A673 (cell line): Measurements from ENCODE around the gene TBR1. TPM values are rescaled to one million over a fixed set of nuclear protein-coding genes. Genes with fewer than 3 reads are reported as not detected.
A peak's percentile ranks its signal among the peaks of the same experiment; 100 is the strongest.

ENCODE experiments used
- BruUV-seq: library from RNA; stranded (reverse); fragments of 400-500 nt; replicated peaks from 2 replicates; lab custom pipeline; 2021; lab: Mats Ljungman, UMichigan
- CTCF ChIA-PET: fragments of 300-600 bp; sonication (Branson Sonifier 250); formaldehyde crosslinking; loops from one replicate; lab custom pipeline; 2022; ENCODE audit warnings: antibody characterized with exemption; lab: Charles Lee
- POLR2A ChIA-PET: fragments of 300-600 bp; sonication (Branson Sonifier 250); formaldehyde crosslinking; loops from one replicate; lab custom pipeline; 2022; ENCODE audit warnings: antibody characterized with exemption; ENCODE audit not compliant: low non-redundant PET; lab: Charles Lee
- DNase-seq: peaks from one replicate; pipeline ENCODE4 v3.0.0-alpha.2; 2015; ENCODE audit warnings: low spot score
- H3K27ac ChIP-seq: fragments of 200-600 bp; sonication (generic); 2 replicates; pipeline ENCODE4 v1.5.1; 2016; ENCODE audit warnings: mixed run types, low read depth, mild to moderate bottlenecking, mixed read lengths, antibody characterized with exemption, low read length; ENCODE audit not compliant: poor library complexity, severe bottlenecking
- H3K27me3 ChIP-seq: fragments of 200-600 bp; sonication (generic); replicated peaks from 2 replicates; pipeline ENCODE4 v1.6.1; 2017; ENCODE audit warnings: mixed run types, low read depth, mild to moderate bottlenecking, mixed read lengths, antibody characterized with exemption, low read length; ENCODE audit not compliant: insufficient read depth, poor library complexity
- H3K36me3 ChIP-seq: fragments of 200-600 bp; sonication (generic); 2 replicates; pipeline ENCODE4 v1.6.1; 2016; ENCODE audit warnings: mixed run types, mild to moderate bottlenecking, mixed read lengths, antibody characterized with exemption, low read length; ENCODE audit not compliant: insufficient read depth, poor library complexity, severe bottlenecking
- H3K4me1 ChIP-seq: fragments of 200-600 bp; sonication (generic); 2 replicates; pipeline ENCODE4 v1.6.1; 2017; ENCODE audit warnings: mixed run types, mild to moderate bottlenecking, mixed read lengths, antibody characterized with exemption, low read length; ENCODE audit not compliant: insufficient read depth, poor library complexity, severe bottlenecking
- H3K4me3 ChIP-seq: fragments of 200-600 bp; sonication (generic); 2 replicates; pipeline ENCODE4 v1.5.1; 2016; ENCODE audit warnings: low read depth, mixed run types, mild to moderate bottlenecking, mixed read lengths, low read length; ENCODE audit not compliant: poor library complexity, severe bottlenecking
- H3K9me3 ChIP-seq: fragments of 200-600 bp; sonication (generic); 2 replicates; pipeline ENCODE4 v1.6.1; 2016; ENCODE audit warnings: mixed run types, low read depth, mild to moderate bottlenecking, mixed read lengths, antibody characterized with exemption, low read length; ENCODE audit not compliant: poor library complexity, severe bottlenecking
- EZH2 ChIP-seq: fragments of 200-600 bp; sonication (generic); IDR thresholded peaks from 2 replicates; pipeline ENCODE4 v1.6.1; 2017; ENCODE audit warnings: borderline replicate concordance, low read depth, mild to moderate bottlenecking, mixed read lengths, antibody characterized with exemption, low read length; ENCODE audit not compliant: poor library complexity, severe bottlenecking
- intact Hi-C: fragments of 100-400 bp; cut with micrococcal nuclease; formaldehyde crosslinking; loops from one replicate; pipeline ENCODE4 v1.10.0; 2022; ENCODE audit not compliant: unreplicated experiment
- total RNA-seq: library from RNA; stranded (reverse); gene quantifications from 2 replicates; pipeline ENCODE4 v1.2.3, GENCODE V29; 2021
- TF ChIP-seq, protein P1 (sequence below): fragments of 300-800, 200-600 bp; sonication (generic); conservative IDR thresholded peaks from 2 replicates; pipeline ENCODE4 v1.5.1; 2017; ENCODE audit warnings: low read depth, mild to moderate bottlenecking, antibody characterized with exemption, low read length, moderate library complexity, mixed read lengths

TBR1 gene
- total RNA-seq, 1 experiment from 2014 or later, result 0.17 TPM

DNA sequence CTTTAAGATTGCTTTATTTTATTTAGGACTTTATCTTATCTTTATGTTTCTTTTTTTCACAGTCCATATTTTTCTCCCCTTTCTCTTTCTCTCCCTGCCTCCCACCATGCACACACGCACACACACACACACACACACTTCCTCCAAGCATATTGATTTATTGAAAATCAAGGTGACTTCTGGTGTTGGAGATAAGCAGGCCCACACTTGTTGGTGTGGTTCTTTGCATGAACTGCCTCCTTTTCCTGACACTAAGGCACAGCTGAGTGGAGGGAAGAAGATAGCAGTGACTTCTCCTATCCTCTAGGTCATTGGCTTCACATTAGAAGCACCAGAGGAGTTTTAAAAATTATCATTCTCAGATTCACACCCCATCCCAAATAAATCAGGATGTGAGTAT is 18.0 kb downstream of the TBR1 start:
- peaks cover 38% of the 10 kb centered on the region for H3K4me1 ChIP-seq
- H3K9me3 ChIP-seq, result peaks cover 11% of the 10 kb centered on the region
- no peak overlapping the region for H3K4me3 ChIP-seq
- intact Hi-C loops, result no loop called here
- ChIA-PET CTCF (no interaction called here), POLR2A (no interaction called here)
- H3K27ac ChIP-seq, result no peak overlapping the region
- BruUV-seq, result no TSS peak
- H3K36me3 ChIP-seq, result no peaks in the 10 kb centered on the region
- no peak for DNase-seq
- H3K27me3 ChIP-seq, result no peaks in the 10 kb centered on the region
- TF ChIP-seq EZH2, result no peak
- TF ChIP-seq, protein P1, sequence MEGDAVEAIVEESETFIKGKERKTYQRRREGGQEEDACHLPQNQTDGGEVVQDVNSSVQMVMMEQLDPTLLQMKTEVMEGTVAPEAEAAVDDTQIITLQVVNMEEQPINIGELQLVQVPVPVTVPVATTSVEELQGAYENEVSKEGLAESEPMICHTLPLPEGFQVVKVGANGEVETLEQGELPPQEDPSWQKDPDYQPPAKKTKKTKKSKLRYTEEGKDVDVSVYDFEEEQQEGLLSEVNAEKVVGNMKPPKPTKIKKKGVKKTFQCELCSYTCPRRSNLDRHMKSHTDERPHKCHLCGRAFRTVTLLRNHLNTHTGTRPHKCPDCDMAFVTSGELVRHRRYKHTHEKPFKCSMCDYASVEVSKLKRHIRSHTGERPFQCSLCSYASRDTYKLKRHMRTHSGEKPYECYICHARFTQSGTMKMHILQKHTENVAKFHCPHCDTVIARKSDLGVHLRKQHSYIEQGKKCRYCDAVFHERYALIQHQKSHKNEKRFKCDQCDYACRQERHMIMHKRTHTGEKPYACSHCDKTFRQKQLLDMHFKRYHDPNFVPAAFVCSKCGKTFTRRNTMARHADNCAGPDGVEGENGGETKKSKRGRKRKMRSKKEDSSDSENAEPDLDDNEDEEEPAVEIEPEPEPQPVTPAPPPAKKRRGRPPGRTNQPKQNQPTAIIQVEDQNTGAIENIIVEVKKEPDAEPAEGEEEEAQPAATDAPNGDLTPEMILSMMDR, result no peak

DNA sequence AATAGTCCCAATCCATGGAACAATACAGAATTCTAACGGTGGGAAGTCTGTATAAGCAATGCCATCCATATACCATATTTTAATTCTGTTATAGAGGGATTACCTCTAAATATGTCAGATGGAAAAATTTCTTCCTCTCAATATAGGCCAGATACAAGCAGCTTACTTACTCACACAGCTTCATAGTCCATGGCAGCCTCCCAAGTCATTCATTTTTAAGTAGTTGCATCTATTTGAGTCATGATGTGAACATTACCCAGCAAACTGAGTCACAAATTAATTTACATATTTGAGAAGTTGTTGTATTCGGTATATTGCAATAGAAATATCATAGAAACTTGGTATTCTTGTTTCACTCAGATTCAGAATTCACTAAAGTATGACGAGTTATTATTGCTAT is 20.3 kb downstream of the TBR1 start:
- intact Hi-C loops, result no loop called here
- Histone ChIP-seq H3K36me3 (no peaks in the 10 kb centered on the region), H3K27me3 (no peaks in the 10 kb centered on the region), H3K4me3 (no peak overlapping the region), H3K4me1 (peaks cover 38% of the 10 kb centered on the region), H3K9me3 (peaks cover 11% of the 10 kb centered on the region), H3K27ac (no peak overlapping the region)
- DNase-seq, result peak; percentile 53
- no TSS peak for BruUV-seq
- ChIA-PET POLR2A (no interaction called here), CTCF (no interaction called here)
- no peak for TF ChIP-seq EZH2
- TF ChIP-seq, protein P1, result no peak

DNA sequence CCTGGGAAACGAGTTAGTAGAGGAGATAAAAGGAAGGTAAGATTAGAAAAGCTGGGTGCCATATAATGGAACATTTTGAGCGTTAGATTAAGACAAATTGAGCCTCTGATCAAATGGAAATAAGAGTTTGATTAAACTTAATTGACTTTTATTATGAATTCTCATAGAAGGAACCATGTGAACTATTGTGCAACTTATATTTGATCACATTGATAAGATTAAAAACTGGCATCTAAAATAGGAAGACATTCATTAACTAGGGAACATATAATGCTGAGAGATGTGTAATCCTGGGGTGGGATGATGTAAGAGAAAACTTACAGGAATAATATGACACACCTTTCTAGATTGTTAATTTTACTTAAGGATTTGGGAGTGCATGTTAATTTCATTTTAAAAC is 22.5 kb downstream of the TBR1 start:
- ChIA-PET POLR2A (no interaction called here), CTCF (no interaction called here)
- DNase-seq, result no peak
- H3K27me3 ChIP-seq, result no peaks in the 10 kb centered on the region
- no peak overlapping the region for H3K27ac ChIP-seq
- intact Hi-C loops, result no loop called here
- no peak overlapping the region for H3K4me3 ChIP-seq
- H3K36me3 ChIP-seq, result no peaks in the 10 kb centered on the region
- H3K9me3 ChIP-seq, result peaks cover 11% of the 10 kb centered on the region
- BruUV-seq, result no TSS peak
- TF ChIP-seq, protein P1, result no peak
- TF ChIP-seq EZH2, result no peak
- H3K4me1 ChIP-seq, result peaks cover 24% of the 10 kb centered on the region
